Vagina (tissue), 2 donors: Measurements from ENCODE around the gene TSPAN4. TPM values are rescaled to one million over a fixed set of nuclear protein-coding genes. Genes with fewer than 3 reads are reported as not detected.

Source experiments
- DNase-seq, 2 donors: peaks; one replicate each; pipeline ENCODE4 v3.0.0-alpha.2; 2017; ENCODE audit errors: extremely low spot score in 2 of 2
- H3K27ac ChIP-seq: fragments of 200-600 bp; sonication (generic); one replicate; pipeline ENCODE4 v1.5.1; 2019
- H3K27me3 ChIP-seq: fragments of 200-600 bp; sonication (generic); one replicate; pipeline ENCODE4 v1.5.1; 2019
- H3K36me3 ChIP-seq, 2 donors: fragments of 200-600 bp; sonication (generic); one replicate each; pipeline ENCODE4 v1.5.1; 2017 to 2019
- H3K4me1 ChIP-seq: fragments of 200-600 bp; sonication (generic); one replicate; pipeline ENCODE4 v1.5.1; 2019
- H3K4me3 ChIP-seq, 2 donors: fragments of 200-600 bp; sonication (generic); 1 replicate in 1 of 2; 2 replicates in 1 of 2; pipeline ENCODE4 v1.5.1; 2016 to 2019
- H3K9me3 ChIP-seq: fragments of 200-600 bp; sonication (generic); one replicate; pipeline ENCODE4 v1.5.1; 2019
- CTCF ChIP-seq, 3 experiments: fragments of 450-650 bp in 2 of 3; fragments of 200-600 bp in 1 of 3; sonication (generic) in 1 of 3; IDR thresholded peaks; one replicate each; pipeline ENCODE4 v1.5.1; 2017 to 2019; ENCODE audit warnings: antibody characterized with exemption in 3 of 3, mild to moderate bottlenecking in 2 of 3, moderate library complexity in 2 of 3
- POLR2A ChIP-seq, 2 donors: fragments of 450-650 bp; IDR thresholded peaks; one replicate each; pipeline ENCODE4 v1.6.1; 2017; ENCODE audit warnings: antibody characterized with exemption in 2 of 2, mild to moderate bottlenecking in 2 of 2, moderate library complexity in 2 of 2
- POLR2AphosphoS5 ChIP-seq, 2 donors: sonication (generic); formaldehyde crosslinking; IDR thresholded peaks; one replicate each; pipeline ENCODE4 v1.9.0; 2017; ENCODE audit warnings: antibody characterized with exemption in 2 of 2, mild to moderate bottlenecking in 2 of 2, low read depth in 1 of 2; ENCODE audit not compliant: insufficient read depth in 1 of 2
- intact Hi-C: fragments of 100-400 bp; cut with DNase I; formaldehyde crosslinking; loops from one replicate; pipeline ENCODE4 v1.15.1; 2023
- total RNA-seq: library from RNA; depleted of rRNA; stranded (reverse); fragments of >200 nt; gene quantifications from one replicate; pipeline ENCODE4 v1.2.3, GENCODE V29; 2016

The TSPAN4 gene
- total RNA-seq, 1 donor from 2014 or later, result 99.0 TPM

- Histone ChIP-seq H3K4me3 (peak overlapping the region in 1 of 2 donors; percentile 98), H3K27me3 (no peaks in the 10 kb centered on the region), H3K4me1 (peaks cover 33% of the 10 kb centered on the region), H3K27ac (no peak overlapping the region), H3K36me3 (peaks cover 0 to 30% of the 10 kb centered on the region in 2 donors), H3K9me3 (no peaks in the 10 kb centered on the region)
- intact Hi-C loops, result no loop called here
- no peak for DNase-seq
- TF ChIP-seq POLR2A (IDR thresholded peaks at IDR 0.05) (no peak), CTCF (IDR thresholded peaks at IDR 0.05) (no peak), POLR2AphosphoS5 (IDR thresholded peaks at IDR 0.05; ENCODE audit: insufficient read depth in 1 of 2, low read depth in 1 of 2) (no peak)
Measured at GRCh38 chr11:811446-812245, 31.0 kb upstream of the TSPAN4 start.

- intact Hi-C loops, result no loop called here
- peaks cover 0 to 30% of the 10 kb centered on the region in 2 donors for H3K36me3 ChIP-seq
- no peak overlapping the region for H3K27ac ChIP-seq
- H3K4me1 ChIP-seq, result peaks cover 33% of the 10 kb centered on the region
- H3K9me3 ChIP-seq, result no peaks in the 10 kb centered on the region
- TF ChIP-seq POLR2AphosphoS5 (IDR thresholded peaks at IDR 0.05; ENCODE audit: insufficient read depth in 1 of 2, low read depth in 1 of 2) (no peak), POLR2A (IDR thresholded peaks at IDR 0.05) (no peak), CTCF (IDR thresholded peaks at IDR 0.05) (no peak)
- H3K4me3 ChIP-seq, result no peak overlapping the region
- no peaks in the 10 kb centered on the region for H3K27me3 ChIP-seq
- no peak for DNase-seq
Measured at GRCh38 chr11:812390-812789, 30.3 kb upstream of the TSPAN4 start.

GRCh38 chr11:813072-813455 lies 29.6 kb upstream of the TSPAN4 start:
- DNase-seq, result no peak
- no peak overlapping the region for H3K4me3 ChIP-seq
- peaks cover 0 to 30% of the 10 kb centered on the region in 2 donors for H3K36me3 ChIP-seq
- intact Hi-C loops, result no loop called here
- H3K4me1 ChIP-seq, result peaks cover 33% of the 10 kb centered on the region
- H3K9me3 ChIP-seq, result no peaks in the 10 kb centered on the region
- no peaks in the 10 kb centered on the region for H3K27me3 ChIP-seq
- TF ChIP-seq POLR2A (IDR thresholded peaks at IDR 0.05) (no peak), POLR2AphosphoS5 (IDR thresholded peaks at IDR 0.05; ENCODE audit: insufficient read depth in 1 of 2, low read depth in 1 of 2) (no peak), CTCF (IDR thresholded peaks at IDR 0.05) (no peak)
- H3K27ac ChIP-seq, result no peak overlapping the region

- Histone ChIP-seq H3K4me1 (peaks cover 33% of the 10 kb centered on the region), H3K27ac (no peak overlapping the region), H3K4me3 (no peak overlapping the region), H3K27me3 (no peaks in the 10 kb centered on the region), H3K9me3 (no peaks in the 10 kb centered on the region), H3K36me3 (peaks cover 0 to 30% of the 10 kb centered on the region in 2 donors)
- TF ChIP-seq POLR2A (IDR thresholded peaks at IDR 0.05) (no peak), POLR2AphosphoS5 (IDR thresholded peaks at IDR 0.05; ENCODE audit: insufficient read depth in 1 of 2, low read depth in 1 of 2) (no peak), CTCF (IDR thresholded peaks at IDR 0.05) (no peak)
- intact Hi-C loops, result no loop called here
- no peak for DNase-seq
Measured at GRCh38 chr11:813456-814096, 29.1 kb upstream of the TSPAN4 start.
